Fibroblast of the conjunctiva (primary cell): Measurements from ENCODE around the gene TMEM131.

Experiments used
- DNase-seq: peaks from one replicate; pipeline ENCODE4 v3.0.0-alpha.2; 2010; ENCODE audit warnings: low read depth

TMEM131 gene

DNA sequence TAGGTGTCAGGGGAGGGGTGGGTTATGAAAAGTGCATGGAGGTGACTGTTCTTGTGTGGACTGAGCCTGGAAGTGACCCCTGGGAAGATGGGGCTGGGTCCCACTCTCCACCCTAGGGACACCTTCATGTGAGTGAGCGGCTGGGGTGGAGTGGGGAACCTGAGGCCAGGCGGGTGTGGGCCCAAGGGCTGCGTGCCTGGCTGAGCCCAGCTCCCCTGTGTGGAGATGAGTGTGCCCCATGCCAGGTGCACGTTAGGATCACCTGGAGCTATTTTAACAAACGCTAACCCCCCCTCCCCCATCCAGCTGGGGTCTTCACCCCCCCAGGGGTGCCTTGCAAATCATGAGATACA is 255.9 kb downstream of the TMEM131 start:
- no peak for DNase-seq

DNA sequence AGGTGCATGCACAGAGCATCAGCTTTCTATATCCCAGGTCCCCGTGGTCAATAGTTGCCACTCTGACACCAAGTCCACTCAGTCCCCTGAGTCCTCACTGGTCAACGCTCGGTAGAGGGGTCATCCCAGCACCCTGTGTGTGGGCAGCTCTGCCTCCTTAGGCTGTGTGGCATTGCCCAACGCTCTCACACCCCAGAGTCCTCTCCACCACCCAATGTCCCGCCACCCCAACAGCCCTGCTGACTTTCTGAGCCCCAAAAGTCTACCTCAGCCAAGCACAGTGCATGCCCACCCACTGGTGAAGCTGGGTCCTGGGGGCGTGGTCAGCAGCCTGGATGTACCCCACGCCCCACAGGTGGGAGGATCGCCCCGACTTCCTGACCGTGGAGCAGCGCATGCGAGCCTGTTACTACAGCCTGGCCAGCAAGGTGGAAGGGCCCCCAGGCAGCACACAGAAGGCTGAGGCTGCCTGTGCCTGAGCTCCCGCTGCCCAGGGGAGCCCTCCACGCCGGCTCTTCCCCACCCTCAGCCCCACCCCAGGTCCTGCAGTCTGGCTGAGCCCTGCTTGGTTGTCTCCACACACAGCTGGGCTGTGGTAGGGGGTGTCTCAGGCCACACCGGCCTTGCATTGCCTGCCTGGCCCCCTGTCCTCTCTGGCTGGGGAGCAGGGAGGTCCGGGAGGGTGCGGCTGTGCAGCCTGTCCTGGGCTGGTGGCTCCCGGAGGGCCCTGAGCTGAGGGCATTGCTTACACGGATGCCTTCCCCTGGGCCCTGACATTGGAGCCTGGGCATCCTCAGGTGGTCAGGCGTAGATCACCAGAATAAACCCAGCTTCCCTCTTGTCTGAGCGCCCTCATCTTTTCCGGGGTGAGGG is 256.5 kb downstream of the TMEM131 start:
- DNase-seq: no peak

DNA sequence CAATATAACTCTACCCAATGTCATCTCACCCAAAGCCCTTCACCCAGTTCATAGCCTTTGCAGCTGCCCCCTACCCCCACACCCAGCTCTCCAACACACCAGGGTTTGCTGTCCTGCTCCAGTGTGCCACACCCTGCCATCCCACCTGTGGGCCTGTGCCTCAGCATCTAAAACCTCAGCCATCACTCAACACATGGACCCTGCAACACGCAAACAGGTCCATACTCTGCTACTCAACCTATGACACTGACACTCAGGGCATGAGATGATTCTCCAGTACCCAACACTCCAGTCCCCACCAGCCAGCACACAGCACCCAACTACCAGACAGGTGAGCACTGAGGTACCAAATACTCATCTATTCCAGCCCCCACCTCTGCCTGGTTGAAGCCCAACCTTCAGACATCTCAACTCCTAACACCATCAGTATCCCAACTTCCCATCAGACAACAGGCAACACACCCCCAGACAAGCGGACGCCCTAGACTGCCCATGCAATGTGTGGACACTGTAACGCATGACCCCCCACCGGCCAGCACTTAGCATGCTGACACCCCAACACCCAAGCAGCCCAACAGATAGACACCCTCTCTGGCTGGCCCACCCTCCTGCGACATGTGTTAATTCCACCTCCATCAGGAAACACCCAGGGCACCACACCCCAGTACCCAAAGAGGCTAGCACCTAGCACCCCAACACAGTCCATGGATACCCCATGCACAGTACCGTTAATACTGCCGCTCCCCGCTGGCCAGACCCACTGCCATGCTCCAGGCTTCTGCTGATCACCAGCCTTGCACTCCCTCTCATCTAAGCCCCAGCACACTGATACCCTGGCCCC is 257.3 kb downstream of the TMEM131 start:
- no peak for DNase-seq

DNA sequence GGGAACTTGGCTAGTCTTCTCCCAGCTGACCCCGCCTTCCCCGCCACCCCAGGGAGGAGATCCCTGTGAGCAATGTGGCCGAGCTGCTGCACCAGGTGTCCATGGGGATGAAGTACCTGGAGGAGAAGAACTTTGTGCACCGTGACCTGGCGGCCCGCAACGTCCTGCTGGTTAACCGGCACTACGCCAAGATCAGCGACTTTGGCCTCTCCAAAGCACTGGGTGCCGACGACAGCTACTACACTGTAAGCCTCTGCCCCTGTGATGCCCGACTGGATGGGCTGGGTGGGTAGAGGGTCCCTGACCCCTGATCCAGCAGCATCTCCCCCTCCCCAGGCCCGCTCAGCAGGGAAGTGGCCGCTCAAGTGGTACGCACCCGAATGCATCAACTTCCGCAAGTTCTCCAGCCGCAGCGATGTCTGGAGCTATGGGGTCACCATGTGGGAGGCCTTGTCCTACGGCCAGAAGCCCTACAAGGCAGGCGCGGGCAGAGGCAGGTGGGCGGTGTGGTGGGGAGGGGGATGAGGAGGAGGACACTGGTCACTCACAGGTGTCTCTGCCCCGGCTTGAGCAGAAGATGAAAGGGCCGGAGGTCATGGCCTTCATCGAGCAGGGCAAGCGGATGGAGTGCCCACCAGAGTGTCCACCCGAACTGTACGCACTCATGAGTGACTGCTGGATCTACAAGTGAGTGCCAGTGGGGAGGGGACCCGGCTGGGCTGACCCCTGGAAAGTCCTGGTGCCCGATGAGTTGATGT is 258.1 kb downstream of the TMEM131 start:
- no peak for DNase-seq

DNA sequence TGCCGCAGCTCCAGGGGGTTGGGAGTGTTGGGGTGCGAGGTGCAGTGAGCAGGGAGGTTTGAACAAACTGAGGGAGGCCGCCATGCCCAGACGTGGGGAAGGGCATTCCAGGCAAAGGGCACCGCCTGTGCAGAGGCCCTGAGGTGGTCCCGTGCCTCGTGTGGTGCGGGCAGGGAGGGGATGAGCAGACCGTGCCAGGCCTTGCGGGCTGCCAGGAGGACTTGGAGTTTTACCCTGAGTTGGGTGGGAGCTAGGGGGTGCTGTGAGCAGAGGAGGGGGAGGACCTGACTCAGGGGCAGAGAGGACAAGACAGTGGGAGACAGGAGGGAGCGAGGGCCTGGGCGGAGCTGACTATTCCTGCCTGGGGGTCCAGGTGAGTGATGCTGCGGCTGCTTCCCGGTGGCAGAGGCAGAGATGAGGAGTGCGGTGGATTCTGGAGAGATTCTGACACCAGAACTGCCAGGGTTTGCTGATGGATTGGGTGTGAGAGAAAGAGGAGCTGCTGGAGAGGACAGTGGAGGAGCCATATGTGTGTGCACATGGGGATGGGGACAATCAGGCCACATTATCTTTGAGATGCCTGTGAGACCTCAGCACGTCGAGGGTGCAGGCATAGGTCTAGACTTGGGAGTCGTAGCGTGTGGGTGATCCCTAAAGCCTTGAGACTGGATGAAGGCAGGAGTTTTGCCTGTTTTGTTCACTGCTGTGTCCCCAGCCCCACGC is 259.0 kb downstream of the TMEM131 start:
- no peak for DNase-seq

DNA sequence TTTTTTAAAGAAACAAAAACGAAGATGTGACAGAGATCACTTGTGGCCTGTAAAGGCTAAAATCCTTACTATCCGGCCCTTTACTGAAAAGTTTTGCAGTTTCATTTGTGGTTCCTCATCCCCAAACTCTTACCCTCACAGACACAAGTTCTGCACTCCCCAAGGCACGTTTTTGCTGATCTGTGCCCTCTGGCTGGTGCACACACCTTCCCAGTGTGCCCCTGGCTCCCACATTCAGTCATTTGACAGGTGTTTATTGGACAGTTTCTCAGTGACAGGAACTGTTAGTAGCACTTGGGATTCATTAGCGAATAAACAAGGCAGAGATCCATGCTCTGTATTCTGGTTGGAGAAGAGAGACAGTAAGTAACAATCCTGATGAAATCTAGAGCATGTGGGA is 259.6 kb downstream of the TMEM131 start:
- no peak for DNase-seq

DNA sequence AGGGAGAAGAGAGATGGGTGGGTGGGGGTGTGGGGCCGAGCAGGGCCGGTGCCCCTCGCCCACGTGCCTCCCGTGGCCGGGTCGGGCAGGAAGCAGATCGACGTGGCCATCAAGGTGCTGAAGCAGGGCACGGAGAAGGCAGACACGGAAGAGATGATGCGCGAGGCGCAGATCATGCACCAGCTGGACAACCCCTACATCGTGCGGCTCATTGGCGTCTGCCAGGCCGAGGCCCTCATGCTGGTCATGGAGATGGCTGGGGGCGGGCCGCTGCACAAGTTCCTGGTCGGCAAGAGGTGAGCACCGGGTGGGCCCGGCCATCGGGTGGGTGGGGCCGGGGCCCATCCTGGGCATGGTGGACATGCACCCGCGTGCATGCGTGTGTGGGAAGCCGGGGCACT is 260.6 kb downstream of the TMEM131 start:
- no peak for DNase-seq

DNA sequence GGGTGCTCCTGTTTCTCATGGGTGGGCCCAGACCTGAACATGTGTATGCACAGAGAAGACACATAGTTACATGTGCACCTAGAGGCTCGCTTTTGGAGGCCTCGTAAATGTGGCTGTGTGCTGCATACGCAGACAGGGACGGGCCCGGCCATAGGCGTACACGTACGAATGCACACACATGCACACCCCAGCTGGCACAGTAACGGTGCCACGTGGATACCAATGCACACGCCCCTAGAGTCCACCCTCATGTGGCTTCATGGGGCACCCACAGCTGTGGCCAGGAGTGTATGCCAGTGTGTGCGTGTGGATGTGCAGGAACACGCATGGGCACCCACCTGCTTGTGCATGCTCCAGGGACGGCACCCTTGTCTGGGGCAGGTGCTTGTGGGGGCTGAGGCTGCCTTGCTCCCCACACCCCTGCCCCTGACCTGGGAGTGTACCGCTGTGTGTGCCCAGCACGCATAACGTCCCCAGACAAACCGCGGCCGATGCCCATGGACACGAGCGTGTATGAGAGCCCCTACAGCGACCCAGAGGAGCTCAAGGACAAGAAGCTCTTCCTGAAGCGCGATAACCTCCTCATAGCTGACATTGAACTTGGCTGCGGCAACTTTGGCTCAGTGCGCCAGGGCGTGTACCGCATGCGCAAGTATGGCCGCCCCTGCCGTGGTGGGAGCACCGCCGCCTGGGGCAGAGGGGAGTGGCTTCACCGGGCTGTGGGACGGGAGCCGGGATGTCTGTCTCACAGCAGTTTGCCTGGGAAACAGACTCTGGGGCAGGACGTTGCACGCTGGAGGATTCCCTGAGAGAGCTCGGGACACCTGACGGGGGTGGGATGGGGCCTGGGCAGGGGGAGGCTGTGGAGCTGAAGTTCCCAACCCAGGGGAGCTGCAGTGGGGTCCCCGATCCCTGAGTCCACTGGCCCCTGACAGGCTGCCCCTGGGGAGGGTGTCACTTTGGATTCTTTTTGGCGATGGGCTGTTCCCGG is 261.4 kb downstream of the TMEM131 start:
- DNase-seq: no peak

DNA sequence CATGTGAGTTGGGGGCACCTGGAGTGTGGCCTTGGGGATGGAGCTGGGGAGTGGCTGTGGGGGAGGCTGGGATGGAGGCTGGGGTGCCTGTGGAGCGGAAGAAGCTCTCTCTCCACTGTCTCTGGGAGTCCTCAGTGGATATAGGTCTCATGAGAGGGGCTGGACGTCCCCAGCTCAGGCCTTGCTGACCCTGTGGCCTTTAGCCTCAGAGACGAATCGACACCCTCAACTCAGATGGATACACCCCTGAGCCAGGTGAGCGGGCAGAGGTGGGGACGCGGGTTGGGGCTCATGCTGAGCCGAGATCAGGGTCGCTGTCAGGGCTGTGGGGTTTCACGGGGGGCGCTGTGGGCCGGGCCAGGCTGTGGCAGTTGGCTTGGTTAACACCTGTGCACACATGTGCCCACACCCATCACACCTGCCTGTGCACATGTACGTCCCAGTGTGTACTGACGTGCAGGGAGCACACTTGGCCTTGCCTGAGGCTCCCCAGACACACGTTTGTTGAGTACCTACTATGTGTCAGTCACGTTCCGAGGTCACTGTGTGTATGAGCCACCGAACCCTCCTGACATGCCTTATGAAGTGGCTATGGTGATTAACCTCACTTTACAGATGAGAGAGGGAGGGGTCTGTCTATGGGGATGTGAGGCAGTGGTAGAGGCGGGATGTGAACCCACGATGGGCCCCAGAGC is 262.3 kb downstream of the TMEM131 start:
- no peak for DNase-seq

DNA sequence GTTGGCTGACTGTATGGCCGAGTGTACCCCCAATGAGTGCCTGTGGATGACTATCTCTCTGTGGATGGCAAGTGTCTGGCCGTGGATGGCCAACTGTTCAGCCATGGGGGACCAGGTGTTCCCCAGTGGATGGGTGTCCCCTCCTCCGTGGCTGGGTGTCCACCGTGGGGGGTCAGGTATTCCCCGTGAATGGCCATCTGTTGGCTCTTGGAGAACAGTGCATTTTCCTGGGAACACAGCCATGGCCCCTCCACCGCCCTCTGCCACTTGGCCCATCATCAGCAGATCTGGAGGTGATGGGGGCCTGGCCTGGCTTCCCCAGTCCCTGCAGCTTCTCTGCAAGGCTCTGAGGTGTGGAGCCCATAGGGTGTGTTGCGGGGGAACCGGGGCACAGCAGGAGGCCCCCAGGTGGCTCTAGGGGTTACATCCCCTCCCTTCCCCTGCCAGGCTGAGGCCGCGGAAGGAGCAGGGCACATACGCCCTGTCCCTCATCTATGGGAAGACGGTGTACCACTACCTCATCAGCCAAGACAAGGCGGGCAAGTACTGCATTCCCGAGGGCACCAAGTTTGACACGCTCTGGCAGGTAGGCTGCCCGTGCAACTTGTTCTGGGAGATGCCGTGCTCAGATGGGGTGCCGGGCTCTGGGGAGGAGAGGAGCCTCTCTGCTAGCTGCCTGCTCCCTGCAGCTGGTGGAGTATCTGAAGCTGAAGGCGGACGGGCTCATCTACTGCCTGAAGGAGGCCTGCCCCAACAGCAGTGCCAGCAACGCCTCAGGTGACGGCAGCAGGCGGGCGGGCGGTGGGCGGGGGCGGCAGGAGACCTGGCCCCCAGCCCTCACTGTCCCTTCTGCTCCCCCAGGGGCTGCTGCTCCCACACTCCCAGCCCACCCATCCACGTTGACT is 263.1 kb downstream of the TMEM131 start:
- no peak for DNase-seq

DNA sequence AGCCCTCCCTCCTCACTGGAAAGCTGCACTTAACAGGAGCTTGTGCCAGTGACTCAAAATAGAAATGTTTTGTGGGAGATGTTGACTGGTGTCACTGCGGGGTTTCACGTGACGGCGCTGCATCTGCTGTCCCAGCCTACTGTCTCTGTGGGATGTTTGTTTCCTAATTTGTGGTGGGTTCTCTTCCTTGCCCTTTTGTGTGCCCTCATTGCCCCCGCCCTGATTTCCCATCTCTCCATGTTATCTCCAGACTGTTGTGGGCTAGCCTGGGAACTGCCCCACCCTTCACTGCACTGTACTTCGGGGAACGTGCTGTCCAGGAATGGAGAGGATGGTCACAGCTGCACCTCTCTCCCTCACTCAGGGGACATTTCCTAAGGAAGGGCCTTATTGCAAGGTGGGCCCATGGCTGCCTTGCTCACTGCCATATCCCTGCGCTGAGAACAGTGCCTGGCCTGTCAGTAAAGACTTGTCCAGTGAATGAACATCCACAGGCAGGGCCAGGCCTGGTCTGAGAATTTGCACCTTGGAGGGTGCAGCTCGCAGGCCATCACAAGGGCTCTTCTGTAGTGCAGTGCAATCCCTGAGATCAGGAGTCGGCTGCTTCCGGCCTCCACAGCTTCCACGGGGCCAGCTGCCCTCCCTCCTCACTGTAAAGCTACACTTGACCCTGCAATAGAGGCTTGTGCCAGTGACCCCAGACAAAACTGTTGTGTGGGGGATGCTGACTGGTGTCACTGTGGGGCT is 264.3 kb downstream of the TMEM131 start:
- no peak for DNase-seq

DNA sequence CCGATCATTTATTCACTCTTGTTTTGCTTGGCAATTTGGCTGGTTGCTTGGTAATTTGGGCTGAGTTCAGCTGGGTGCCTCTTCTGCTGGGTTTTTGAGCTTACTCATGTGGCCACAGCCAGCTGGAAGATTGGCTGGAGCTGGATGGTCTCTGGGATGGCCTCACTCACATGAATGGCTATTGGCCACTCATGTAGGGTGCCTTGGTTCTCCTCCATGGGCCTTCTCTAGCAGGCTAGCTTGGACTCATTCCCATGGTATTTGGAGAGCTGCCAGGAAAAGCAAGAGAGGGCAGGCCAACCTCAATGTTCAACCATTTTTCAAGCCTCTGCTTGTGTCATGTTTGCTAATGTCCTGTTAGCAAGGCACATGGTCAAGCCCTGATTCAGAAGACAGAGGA is 265.5 kb downstream of the TMEM131 start:
- DNase-seq: no peak

DNA sequence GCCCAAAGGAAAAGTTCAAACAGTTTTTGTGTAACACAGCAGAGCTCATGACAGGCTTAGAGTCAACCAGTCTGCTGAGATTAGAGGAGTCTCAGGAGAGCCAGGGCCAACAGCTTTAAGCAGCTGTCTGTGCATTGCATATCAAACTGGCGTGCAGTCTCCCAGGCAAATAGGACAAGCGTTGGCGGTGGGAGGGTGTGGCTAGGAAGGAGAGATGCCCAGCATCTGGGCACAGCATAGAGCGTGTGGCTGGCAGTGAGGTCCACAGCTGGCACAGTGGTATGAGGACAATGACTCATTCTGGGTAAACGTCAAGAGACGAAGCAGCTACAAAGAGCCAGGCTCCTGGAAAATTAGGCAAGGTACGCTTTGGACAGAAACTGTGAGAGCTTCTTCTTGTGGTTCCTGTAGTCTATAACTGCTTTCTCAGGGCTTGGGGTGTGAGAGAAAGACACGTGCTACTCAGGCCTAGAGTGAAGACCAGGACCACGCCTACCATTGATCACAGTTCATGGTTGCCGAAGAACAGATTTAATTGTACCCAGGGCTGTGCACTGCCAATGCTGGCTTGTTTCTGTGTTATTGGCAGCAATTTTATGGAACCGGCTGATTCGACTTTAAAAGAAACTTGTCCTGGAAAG is 267.5 kb downstream of the TMEM131 start:
- DNase-seq: no peak

DNA sequence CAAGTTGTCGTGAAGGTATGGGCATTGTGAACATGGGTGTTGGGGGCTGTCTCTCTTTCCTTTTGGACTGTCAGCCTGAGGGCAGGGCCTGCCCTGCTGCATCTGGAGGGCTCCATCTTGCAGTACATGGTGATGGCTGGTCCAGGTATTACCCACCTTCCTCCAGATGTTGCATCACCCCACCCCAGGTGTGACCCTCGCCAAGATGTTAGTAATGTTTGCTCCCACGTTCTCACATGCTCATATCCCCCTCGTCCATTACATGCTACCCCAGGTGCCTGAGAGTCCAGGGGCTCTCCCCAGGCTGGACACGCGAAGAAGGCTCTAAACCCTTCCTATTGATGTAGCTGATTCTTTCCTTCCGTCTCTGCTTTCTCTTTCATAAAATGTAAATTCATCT is 268.5 kb downstream of the TMEM131 start:
- DNase-seq: no peak

DNA sequence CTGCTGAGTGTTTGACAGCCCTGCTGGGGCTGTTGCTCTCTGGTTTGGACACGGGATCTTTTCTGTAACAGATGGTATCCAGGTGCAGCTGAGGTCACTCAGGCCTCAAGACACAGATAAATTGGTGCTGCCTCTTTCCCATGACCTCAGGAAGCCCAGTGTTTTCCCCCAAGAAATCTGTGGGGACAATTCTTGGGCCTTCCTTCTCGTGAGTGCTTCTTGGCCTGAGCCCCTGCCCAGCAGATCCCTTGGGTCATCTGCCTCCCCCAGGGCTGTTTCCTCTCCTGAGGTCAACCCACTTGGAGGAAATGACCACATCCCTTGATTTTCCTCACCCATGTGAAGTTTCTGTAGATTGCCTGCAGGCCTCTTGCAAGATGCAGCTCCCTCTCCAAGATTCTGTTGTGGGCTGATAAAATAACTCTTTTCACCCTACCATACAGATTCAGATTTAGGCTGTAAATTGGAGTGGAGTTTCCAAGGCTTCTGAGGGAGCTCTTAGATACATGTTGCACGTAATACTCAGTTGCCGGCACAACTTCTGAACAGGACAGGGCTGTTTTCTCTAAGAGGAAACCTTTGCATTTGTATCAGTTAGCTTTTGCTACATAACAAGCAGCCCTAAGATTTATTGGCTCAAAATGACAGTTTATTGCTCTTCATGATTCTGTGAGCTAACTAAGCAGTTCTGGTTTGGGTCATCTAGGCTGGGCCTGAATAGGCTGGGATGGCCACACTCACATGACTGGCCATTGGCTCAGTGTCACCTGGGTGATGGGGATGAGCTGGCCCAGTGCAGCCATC is 269.3 kb downstream of the TMEM131 start:
- no peak for DNase-seq

DNA sequence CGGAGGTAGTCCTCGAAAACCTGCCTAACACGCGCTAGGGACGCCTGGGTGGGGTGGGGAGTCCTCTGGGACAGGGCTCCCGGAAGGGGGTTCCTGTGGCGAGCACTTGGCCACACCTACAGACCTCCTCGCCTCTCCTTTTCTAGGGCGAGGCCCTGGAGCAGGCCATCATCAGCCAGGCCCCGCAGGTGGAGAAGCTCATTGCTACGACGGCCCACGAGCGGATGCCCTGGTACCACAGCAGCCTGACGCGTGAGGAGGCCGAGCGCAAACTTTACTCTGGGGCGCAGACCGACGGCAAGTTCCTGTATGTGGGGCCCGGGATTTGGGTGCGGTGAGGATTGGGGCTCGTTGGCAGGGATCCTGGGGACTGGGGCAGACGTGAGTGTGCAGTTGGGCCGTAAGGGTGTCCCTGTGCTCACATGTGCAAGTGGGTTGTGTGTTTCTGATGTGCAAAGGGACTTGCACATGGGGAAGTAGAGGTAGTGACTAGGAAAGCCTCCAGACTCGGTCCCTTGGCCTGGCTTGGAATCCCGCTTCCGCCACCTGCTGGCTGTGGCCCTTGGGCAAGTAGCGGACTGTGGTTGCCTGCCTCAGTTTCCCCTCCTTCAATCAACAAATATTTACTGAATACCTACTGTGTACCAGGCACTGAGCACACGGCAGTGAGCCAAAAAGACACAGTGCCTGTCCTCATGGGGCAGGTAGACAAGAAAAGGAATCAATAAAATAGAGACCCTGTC is 270.6 kb downstream of the TMEM131 start:
- no peak for DNase-seq
